GM18511 (cell line): Measurements from ENCODE around the gene SYK.

ENCODE experiments used
- ATAC-seq: cut with Tn5 transposase; IDR thresholded peaks from one replicate; pipeline ENCODE4 v1.9.1; 2021; ENCODE audit warnings: mild to moderate bottlenecking, moderate library complexity; ENCODE audit not compliant: unreplicated experiment

SYK gene

GRCh38 chr9:90821697-90822096 is 20.1 kb downstream of the SYK start:
- ATAC-seq = no peak

DNA sequence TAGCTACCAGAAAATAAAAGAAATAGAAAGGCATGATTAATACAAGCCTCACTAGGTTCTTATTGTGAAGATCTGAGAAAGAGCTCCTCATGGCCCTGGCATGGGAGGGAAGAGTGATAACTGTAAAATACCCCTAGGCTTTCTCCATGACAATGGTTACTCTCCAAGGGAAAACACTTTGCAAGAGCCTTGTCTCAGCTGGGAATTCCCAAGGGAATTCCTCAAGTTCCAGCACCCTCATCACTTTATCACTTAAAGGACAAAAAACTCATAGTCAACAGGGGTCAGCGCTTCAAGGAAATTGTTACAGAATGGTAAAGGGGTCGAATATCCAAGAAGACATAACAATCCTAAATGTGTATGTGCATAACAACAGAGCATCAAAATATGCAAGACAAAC is 21.2 kb downstream of the SYK start:
- ATAC-seq = no peak

DNA sequence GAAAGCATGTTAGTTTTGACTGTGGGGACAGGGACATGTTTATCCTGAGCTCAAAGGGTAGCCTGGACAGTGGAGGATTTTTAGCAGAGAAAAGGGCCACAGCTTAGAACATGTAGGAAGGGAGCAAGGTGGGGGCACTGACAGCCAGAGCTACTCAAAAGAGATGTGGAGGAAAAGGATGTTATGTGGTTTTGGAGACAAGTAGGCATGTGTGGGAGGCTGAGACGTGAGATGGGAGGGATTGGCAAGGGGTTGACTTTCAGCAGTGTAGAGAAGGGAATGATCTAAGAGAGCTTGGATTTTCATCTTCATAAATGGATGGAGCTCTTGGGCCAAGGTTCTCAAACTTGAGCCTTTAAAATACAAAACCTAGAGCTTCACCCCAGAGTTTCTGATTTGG is 24.0 kb downstream of the SYK start:
- ATAC-seq = no peak

- no peak for ATAC-seq
Observed at GRCh38 chr9:90826326-90827020, 24.9 kb downstream of the SYK start.

GRCh38 chr9:90827181-90827871 is 25.7 kb downstream of the SYK start:
- ATAC-seq = peak; percentile 62

DNA sequence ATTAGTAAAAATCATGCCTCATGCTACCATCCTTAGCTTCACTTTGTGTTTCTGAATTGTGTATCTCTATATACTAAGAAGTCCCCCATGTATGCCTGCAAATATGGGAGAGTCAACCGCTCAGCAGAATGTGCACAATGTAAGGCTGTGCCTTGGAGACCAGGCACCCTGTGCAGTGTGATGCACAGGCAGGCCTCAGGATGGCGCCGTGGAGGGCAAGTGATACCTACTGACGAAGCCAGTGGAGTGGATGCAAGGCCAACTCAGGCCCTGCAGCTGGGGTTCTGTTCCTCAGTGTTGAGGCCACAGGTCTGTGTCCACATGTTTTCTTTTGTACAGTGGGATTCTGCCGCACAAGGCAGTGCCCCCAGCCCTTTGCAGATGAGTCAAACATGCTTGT is 28.4 kb downstream of the SYK start:
- ATAC-seq = no peak

- ATAC-seq = peak; percentile 59
Observed at GRCh38 chr9:90830977-90831376, 29.4 kb downstream of the SYK start.

DNA sequence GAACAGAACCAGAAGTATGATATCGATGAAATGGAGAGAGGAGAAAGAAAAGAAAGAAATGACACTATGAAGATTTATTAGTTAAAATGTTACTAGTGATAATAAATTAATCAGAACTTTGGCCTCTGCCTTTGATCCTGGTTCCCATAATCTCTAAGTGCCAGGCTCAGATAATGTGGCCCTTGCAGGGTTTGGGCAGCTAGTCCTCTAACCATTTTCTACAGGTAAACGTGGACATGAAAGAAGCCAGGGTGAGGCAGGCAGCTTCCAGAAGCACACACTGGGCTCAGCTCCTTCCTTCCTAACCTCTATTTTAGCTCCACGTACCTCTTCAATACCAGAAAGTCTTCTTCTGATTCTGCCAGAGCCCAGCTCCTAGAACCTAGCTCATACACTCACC is 30.6 kb downstream of the SYK start:
- ATAC-seq = no peak

GRCh38 chr9:90834828-90835595 is 33.4 kb downstream of the SYK start:
- no peak for ATAC-seq

DNA sequence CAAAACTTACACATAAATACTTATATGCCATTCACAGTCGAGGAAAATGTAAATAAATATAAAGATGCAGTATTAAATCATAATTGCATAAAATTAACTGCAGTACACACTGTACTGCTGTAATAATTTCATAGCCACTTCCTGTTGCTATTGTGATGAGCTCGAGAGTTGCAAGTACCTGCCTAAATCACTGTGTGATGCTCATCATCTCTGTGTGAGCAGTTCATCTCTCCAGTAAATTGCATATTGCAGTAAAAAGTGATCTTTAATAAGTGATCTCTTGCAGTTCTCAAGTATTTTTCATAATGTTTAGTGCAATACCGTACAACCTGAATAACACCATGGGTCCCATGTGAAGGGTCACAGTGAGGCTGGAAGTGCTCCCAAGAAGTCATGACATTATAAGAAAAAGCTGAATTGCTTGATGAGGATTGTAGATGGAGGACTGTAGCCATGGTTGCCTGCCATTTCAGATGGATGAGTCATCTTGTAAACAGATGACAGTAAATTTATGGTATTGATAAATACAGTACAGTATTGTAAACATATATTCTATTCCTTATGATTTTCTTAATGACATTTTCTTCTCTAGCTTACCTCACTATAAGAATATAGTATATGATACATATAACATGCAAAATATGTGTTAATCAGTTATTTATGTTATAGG is 34.9 kb downstream of the SYK start:
- no peak for ATAC-seq

DNA sequence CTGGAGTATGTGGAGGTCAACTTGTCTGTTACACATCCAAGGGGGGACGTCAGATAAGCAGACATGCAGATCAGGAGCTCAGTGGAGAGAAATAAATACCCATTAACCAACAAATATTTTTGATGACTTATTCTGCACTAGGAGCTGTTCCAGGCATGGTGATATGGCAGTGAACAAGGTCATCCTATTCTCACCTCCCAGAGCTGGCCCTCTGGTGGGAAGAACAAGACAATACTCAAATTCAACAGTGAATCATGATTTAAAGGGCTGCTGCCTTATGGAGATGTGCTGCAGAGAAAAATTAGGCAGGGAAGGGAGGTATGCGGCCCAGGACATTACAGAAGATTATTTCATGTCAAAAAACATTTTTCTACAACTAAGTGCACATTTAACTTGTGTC is 36.5 kb downstream of the SYK start:
- no peak for ATAC-seq

DNA sequence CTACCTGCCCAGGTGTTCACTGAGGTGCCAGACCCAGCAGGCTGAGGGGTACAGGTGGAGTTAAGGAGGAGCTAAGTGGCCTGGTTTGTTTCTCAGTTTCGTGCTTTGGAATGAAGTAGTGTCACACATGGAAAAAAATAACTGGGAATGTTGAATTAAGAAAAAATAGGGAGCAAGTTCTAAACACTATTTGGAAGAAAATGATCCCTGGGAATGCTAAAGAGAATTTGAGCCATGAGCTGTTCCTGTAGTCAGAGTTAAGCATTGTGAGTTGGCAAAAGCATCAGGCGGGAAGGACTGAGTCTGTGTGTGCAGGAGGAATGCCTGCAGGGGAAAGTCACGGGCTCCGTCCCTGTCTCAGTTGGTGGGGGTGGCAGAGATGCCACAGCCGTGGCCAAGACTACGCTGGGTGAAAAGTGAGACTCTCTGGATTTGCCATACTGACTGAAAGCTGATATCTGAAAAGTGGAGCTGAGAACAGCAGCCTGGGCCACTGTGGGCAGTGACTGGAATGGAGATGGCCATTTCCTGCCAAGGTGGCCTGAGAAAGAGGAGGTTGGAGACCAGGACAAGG is 37.0 kb downstream of the SYK start:
- peak; percentile 5 for ATAC-seq

DNA sequence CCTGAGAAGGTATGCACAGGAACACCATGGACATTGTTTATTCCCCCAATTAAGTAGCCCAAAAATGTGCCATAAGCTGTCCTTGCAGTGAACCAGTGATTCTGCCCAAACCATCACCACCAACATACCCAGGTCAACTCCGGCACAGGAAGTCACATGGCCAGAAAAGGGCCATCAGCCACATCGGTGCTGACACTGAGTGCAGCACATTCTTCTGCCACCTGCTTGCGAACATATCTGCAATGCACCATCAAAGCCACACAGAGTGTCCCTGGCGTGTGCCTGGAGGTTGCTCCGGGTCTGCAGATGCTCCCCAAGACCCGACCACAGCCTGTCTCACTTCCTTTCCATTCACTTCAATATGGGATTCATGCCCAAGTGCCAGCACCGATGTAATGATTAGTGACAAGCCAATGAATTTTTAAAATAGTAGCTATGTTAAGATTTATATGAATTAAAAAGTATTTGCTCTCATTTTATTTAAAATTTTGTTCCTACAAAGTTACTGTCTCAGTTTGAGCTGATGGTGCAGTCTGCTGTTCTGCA is 37.6 kb downstream of the SYK start:
- ATAC-seq = peak; percentile 82

GRCh38 chr9:90840696-90841095 is 39.1 kb downstream of the SYK start:
- ATAC-seq = no peak

DNA sequence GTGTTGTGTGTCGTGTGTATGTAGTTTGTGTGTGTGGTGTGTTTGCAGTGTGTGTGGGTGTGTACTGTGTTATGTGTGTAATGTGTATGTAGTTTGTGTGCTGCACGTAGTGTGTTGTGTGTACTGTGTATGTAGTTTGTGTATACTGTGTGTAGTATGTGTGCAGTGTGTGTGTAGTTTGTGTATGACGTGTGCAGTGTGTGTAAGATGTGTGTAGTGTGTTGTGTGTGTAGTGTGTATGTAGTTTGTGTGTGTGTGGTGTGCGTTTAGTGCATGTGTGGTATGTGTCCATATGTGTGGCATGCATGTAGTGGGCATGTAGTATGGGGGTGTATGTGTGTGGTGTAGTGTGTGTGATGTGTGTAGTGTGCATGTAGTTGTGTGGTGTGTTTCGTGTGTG is 39.6 kb downstream of the SYK start:
- ATAC-seq = no peak

- no peak for ATAC-seq
Observed at GRCh38 chr9:90841615-90842014, 40.0 kb downstream of the SYK start.

DNA sequence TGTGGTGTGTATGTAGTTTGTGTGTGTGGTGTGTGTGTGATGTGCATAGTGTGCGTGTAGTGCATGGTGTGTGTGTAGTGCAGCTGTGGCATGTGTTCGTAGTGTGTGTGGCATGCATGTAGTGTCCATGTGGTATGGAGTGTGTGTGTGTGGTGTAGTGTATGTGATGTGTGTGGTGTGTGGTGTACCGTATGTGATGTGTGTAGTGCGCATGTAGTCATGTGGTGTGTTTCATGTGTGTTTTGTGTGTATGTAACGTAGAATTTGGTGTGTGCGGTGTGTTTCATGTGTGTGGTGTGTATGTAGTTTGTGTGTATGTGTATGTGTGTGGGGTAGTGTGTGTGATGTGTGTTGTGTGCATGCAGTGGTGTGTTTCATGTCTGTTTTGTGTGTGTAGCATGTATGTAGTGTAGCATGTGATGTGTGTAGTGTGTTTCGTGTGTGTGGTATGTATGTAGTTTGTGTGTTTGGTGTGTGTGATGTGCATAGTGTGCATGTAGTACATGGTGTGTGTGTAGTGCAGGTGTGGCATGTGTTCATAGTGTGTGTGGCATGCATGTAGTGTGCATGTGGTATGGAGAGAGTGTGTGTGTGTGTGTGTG is 40.7 kb downstream of the SYK start:
- no peak for ATAC-seq

- no peak for ATAC-seq
Observed at GRCh38 chr9:90842996-90843395, 41.4 kb downstream of the SYK start.

GRCh38 chr9:90843525-90843924 is 41.9 kb downstream of the SYK start:
- ATAC-seq = no peak

DNA sequence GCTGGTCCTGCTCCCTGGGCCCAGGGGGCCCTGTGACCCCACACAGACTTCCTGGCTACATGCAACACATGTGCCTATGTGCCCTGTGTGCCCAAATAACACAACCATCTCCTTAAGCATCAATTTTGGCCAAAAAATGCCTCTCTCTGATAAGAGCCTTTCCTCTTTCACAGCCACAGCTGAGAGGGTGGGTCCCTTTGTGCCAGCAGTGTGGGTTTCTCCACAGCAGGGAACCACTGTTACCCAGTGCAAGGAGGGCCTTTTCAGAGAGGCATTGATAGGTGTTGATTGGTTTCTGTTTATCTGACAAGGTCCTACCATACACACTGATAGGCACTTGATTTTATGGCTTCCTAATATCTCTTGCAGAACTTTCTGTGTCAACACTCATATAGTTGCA is 42.7 kb downstream of the SYK start:
- no peak for ATAC-seq
